NT2/D1 (cell line): ENCODE measurements around the gene LRRC4C.

Experiments used
- DNase-seq: peaks from one replicate; pipeline ENCODE4 v3.0.0-alpha.2; 2011; ENCODE audit warnings: low read depth, low spot score
- H3K27me3 ChIP-seq: 2 replicates; pipeline ENCODE4 v1.6.0; 2011; ENCODE audit warnings: mild to moderate bottlenecking; ENCODE audit not compliant: insufficient read length, insufficient read depth
- H3K36me3 ChIP-seq: 2 replicates; pipeline ENCODE4 v1.6.1; 2011; ENCODE audit warnings: mild to moderate bottlenecking, low read length, mixed read lengths; ENCODE audit not compliant: insufficient read depth, insufficient read length
- H3K4me1 ChIP-seq: 2 replicates; pipeline ENCODE4 v1.5.1; 2011; ENCODE audit not compliant: insufficient read depth, insufficient read length
- H3K4me3 ChIP-seq: 2 replicates; pipeline ENCODE4 v1.5.1; 2011; ENCODE audit warnings: low read depth; ENCODE audit not compliant: insufficient read length
- H3K9ac ChIP-seq: 2 replicates; pipeline ENCODE4 v1.6.0; 2011; ENCODE audit warnings: low read depth; ENCODE audit not compliant: insufficient read length
- H3K9me3 ChIP-seq: 2 replicates; pipeline ENCODE4 v1.5.1; 2011; ENCODE audit warnings: mild to moderate bottlenecking, low read length; ENCODE audit not compliant: insufficient read depth
- SUZ12 ChIP-seq: IDR thresholded peaks from 2 replicates; pipeline ENCODE4 v1.6.1; 2011; ENCODE audit not compliant: insufficient read length, insufficient read depth; ENCODE audit errors: extremely low read depth
- YY1 ChIP-seq: IDR thresholded peaks from 2 replicates; pipeline ENCODE4 v1.6.1; 2011; ENCODE audit not compliant: insufficient read length, insufficient read depth
- ZNF274 ChIP-seq: IDR thresholded peaks from 2 replicates; pipeline ENCODE4 v1.6.1; 2011; ENCODE audit warnings: mild to moderate bottlenecking, low read depth, low read length

LRRC4C gene

DNA sequence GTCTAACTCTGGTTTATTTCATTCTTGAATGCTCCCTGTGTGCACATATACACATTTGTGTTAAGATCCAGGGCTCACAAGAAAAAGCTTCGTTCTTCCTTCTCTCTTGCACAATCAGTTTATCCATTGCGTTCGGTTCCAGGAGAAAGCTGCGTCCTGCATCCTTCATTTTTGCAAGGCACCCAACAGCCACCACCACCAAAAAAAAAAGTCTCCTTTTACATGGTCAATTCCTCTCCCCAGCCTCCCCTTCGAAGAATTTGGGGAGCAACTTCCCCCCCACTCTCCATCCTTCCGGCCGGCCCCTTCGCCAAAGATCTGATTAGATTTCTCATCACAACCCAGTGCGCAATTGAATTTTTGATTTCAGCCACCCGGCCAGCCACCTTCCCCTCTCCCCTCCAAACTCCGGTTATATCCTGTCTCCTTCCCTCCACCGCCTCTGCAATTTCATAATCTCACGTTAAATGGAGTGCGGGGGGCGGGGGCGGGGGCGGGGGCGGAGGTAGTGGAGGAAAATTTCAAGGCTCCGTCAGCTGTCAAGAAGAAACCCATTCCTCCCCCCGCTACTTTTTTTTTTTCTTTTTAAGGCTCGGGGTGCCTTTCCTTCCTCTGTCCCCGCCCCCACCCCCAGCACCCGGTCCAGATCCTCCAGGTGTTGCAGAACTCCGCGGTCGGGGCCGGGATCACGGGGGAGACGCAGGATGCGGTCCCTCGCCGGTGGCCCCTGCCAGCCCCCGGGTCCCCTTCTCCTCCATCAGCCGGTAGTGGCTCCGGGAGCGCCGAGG, 1166.5 kb downstream of the LRRC4C start:
- no peak for TF ChIP-seq ZNF274
- Histone ChIP-seq H3K9ac (peak overlapping the region; percentile 33), H3K4me3 (peak overlapping the region; percentile 62)

GRCh38 chr11:40291741-40292140, 1167.7 kb downstream of the LRRC4C start:
- Histone ChIP-seq H3K4me3 (no peak overlapping the region), H3K9ac (no peak overlapping the region), H3K27me3 (peaks cover 26% of the 10 kb centered on the region), H3K4me1 (no peaks in the 10 kb centered on the region), H3K36me3 (no peaks in the 10 kb centered on the region), H3K9me3 (no peaks in the 10 kb centered on the region)
- TF ChIP-seq ZNF274, result no peak
- TF ChIP-seq SUZ12, result no peak
- no peak for TF ChIP-seq YY1
- no peak for DNase-seq

More for the DNA sequence above, 1166.5 kb downstream of the LRRC4C start:
- no peak for DNase-seq
- Histone ChIP-seq H3K36me3 (no peaks in the 10 kb centered on the region), H3K4me1 (no peaks in the 10 kb centered on the region), H3K27me3 (peaks cover 26% of the 10 kb centered on the region), H3K9me3 (no peaks in the 10 kb centered on the region)

GRCh38 chr11:40291329-40291728, 1168.1 kb downstream of the LRRC4C start:
- H3K4me3 ChIP-seq, result no peak overlapping the region
- no peaks in the 10 kb centered on the region for H3K9me3 ChIP-seq
- H3K36me3 ChIP-seq, result no peaks in the 10 kb centered on the region
- no peak for DNase-seq
- H3K27me3 ChIP-seq, result peaks cover 26% of the 10 kb centered on the region
- H3K4me1 ChIP-seq, result no peaks in the 10 kb centered on the region
- TF ChIP-seq ZNF274 (no peak), YY1 (no peak), SUZ12 (no peak)
- no peak overlapping the region for H3K9ac ChIP-seq

DNA sequence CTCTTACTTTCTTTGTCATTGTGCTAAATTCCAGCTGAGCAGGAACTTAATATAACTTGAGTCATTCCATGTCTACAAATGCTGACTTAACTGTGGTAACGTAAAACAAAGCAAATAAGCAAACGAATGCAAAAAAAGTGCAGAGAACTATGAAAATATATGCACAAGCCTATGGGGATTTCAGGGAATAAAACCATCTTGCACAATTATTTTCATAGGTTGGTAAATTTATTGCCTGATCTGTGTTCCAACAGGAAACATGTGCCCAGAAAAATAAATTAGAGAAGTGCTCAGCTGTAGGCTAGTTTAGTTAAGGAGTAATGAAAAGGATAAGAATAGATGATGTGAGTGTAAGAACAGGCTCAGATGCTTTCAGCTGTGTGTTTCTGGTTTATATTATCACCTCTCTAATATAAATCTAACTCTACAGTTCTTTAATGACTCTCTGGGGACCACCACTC, 1169.3 kb downstream of the LRRC4C start:
- no peak overlapping the region for H3K4me3 ChIP-seq
- H3K27me3 ChIP-seq, result peaks cover 26% of the 10 kb centered on the region
- no peak for DNase-seq
- H3K4me1 ChIP-seq, result no peaks in the 10 kb centered on the region
- TF ChIP-seq SUZ12 (no peak), YY1 (no peak), ZNF274 (no peak)
- H3K9me3 ChIP-seq, result no peaks in the 10 kb centered on the region
- H3K9ac ChIP-seq, result no peak overlapping the region
- no peaks in the 10 kb centered on the region for H3K36me3 ChIP-seq

GRCh38 chr11:40289370-40289769, 1170.1 kb downstream of the LRRC4C start:
- no peak overlapping the region for H3K9ac ChIP-seq
- no peaks in the 10 kb centered on the region for H3K4me1 ChIP-seq
- TF ChIP-seq SUZ12, result no peak
- no peak for TF ChIP-seq YY1
- no peaks in the 10 kb centered on the region for H3K9me3 ChIP-seq
- no peak overlapping the region for H3K4me3 ChIP-seq
- no peaks in the 10 kb centered on the region for H3K36me3 ChIP-seq
- no peak for DNase-seq
- H3K27me3 ChIP-seq, result peaks cover 26% of the 10 kb centered on the region

GRCh38 chr11:40287916-40288803, 1171.3 kb downstream of the LRRC4C start:
- Histone ChIP-seq H3K36me3 (no peaks in the 10 kb centered on the region), H3K9me3 (no peaks in the 10 kb centered on the region), H3K4me3 (no peak overlapping the region), H3K4me1 (no peaks in the 10 kb centered on the region), H3K27me3 (peaks cover 26% of the 10 kb centered on the region), H3K9ac (no peak overlapping the region)
- no peak for DNase-seq
- no peak for TF ChIP-seq YY1
- no peak for TF ChIP-seq ZNF274
- TF ChIP-seq SUZ12, result no peak

- H3K27me3 ChIP-seq, result peaks cover 8% of the 10 kb centered on the region
- no peak for DNase-seq
Measured at GRCh38 chr11:40286137-40286536, 1173.3 kb downstream of the LRRC4C start.

More at GRCh38 chr11:40286137-40286536, 1173.3 kb downstream of the LRRC4C start:
- Histone ChIP-seq H3K9ac (no peak overlapping the region), H3K4me1 (peaks cover under 1% of the 10 kb centered on the region), H3K9me3 (no peaks in the 10 kb centered on the region), H3K36me3 (no peaks in the 10 kb centered on the region), H3K4me3 (no peak overlapping the region)
- TF ChIP-seq YY1 (no peak), SUZ12 (no peak), ZNF274 (no peak)
